GM12875 (cell line): ENCODE results near the gene MPO.

Source experiments
- H3K4me3 ChIP-seq: one replicate; pipeline ENCODE4 v1.5.1; 2011; ENCODE audit warnings: low read depth, low read length, control low read depth
- CTCF ChIP-seq: IDR thresholded peaks from 2 replicates; pipeline ENCODE4 v1.5.1; 2011; ENCODE audit warnings: low read depth, mild to moderate bottlenecking, control low read depth, inconsistent platforms, low read length, moderate library complexity, borderline replicate concordance; ENCODE audit not compliant: insufficient read depth

MPO gene

GRCh38 chr17:58269557-58270291 lies 11.0 kb downstream of the MPO start:
- no peak for TF ChIP-seq CTCF
- no peak overlapping the region for H3K4me3 ChIP-seq

GRCh38 chr17:58268774-58269556 lies 11.8 kb downstream of the MPO start:
- H3K4me3 ChIP-seq = no peak overlapping the region
- TF ChIP-seq CTCF = no peak

GRCh38 chr17:58268326-58268725 lies 12.4 kb downstream of the MPO start:
- no peak for TF ChIP-seq CTCF
- H3K4me3 ChIP-seq = no peak overlapping the region

GRCh38 chr17:58267347-58268324 lies 13.1 kb downstream of the MPO start:
- H3K4me3 ChIP-seq = no peak overlapping the region
- no peak for TF ChIP-seq CTCF

GRCh38 chr17:58265902-58266875 lies 14.5 kb downstream of the MPO start:
- no peak overlapping the region for H3K4me3 ChIP-seq
- no peak for TF ChIP-seq CTCF

- TF ChIP-seq CTCF = no peak
- no peak overlapping the region for H3K4me3 ChIP-seq
Observed at GRCh38 chr17:58265271-58265670, 15.5 kb downstream of the MPO start.
